Hepatocyte (in vitro differentiated cells): ENCODE data around the gene FAM76B. TPM values are rescaled to one million over a fixed set of nuclear protein-coding genes. Genes with fewer than 3 reads are reported as not detected.

Experiments
- DNase-seq: peaks from one replicate; pipeline ENCODE4 v3.0.0-alpha.2; 2016; ENCODE audit warnings: low spot score
- H2AFZ ChIP-seq: fragments of 200-600 bp; sonication (generic); 2 replicates; pipeline ENCODE4 v1.6.0; 2016; ENCODE audit warnings: antibody characterized with exemption, mild to moderate bottlenecking
- H3K27ac ChIP-seq: fragments of 200-600 bp; sonication (generic); 2 replicates; pipeline ENCODE4 v1.5.1; 2016; ENCODE audit warnings: mild to moderate bottlenecking
- H3K27me3 ChIP-seq: fragments of 200-600 bp; sonication (generic); 2 replicates; pipeline ENCODE4 v1.6.1; 2016
- H3K36me3 ChIP-seq: fragments of 200-600 bp; sonication (generic); replicated peaks from 2 replicates; pipeline ENCODE4 v1.5.1; 2016; ENCODE audit warnings: low read depth; ENCODE audit not compliant: insufficient read depth
- H3K4me1 ChIP-seq: fragments of 200-600 bp; sonication (generic); 2 replicates; pipeline ENCODE4 v1.5.1; 2016; ENCODE audit warnings: mild to moderate bottlenecking, moderate library complexity; ENCODE audit not compliant: insufficient read depth
- H3K4me2 ChIP-seq: fragments of 200-600 bp; sonication (generic); 2 replicates; pipeline ENCODE4 v1.6.0; 2016
- H3K4me3 ChIP-seq: fragments of 200-600 bp; sonication (generic); 2 replicates; pipeline ENCODE4 v1.5.1; 2016; ENCODE audit warnings: mild to moderate bottlenecking
- H3K79me2 ChIP-seq: fragments of 200-600 bp; sonication (generic); 2 replicates; pipeline ENCODE4 v1.6.0; 2017; ENCODE audit warnings: mild to moderate bottlenecking
- H3K9me2 ChIP-seq: fragments of 200-600 bp; sonication (generic); replicated peaks from 2 replicates; pipeline ENCODE4 v1.6.0; 2017; ENCODE audit warnings: mild to moderate bottlenecking; ENCODE audit not compliant: insufficient read depth
- H3K9me3 ChIP-seq: fragments of 200-600 bp; sonication (generic); 2 replicates; pipeline ENCODE4 v1.5.1; 2016; ENCODE audit warnings: low read depth, mild to moderate bottlenecking
- H4K20me1 ChIP-seq: fragments of 200-600 bp; sonication (generic); 2 replicates; pipeline ENCODE4 v1.6.0; 2016; ENCODE audit warnings: mild to moderate bottlenecking; ENCODE audit not compliant: insufficient read depth, poor library complexity, severe bottlenecking
- EZH2 ChIP-seq: fragments of 200-600 bp; sonication (generic); IDR thresholded peaks from 2 replicates; pipeline ENCODE4 v1.6.1; 2016; ENCODE audit warnings: antibody characterized with exemption, mild to moderate bottlenecking, borderline replicate concordance
- EZH2phosphoT487 ChIP-seq: fragments of 200-600 bp; sonication (generic); IDR thresholded peaks from one replicate; pipeline ENCODE4 v1.6.1; 2018; ENCODE audit warnings: antibody characterized with exemption, mild to moderate bottlenecking, low read depth, moderate library complexity; ENCODE audit not compliant: unreplicated experiment, severe bottlenecking
- WGBS: methylation state at CpG from one replicate; pipeline ENCODE4 v1.1.6; 2016; ENCODE audit warnings: low lambda C conversion rate; ENCODE audit errors: missing lambda C conversion rate; 5-methylcytosine and 5-hydroxymethylcytosine counted together
- polyA plus RNA-seq: library from polyadenylated mRNA; unstranded; fragments of >200 nt; fragmentation: Nextera tagmentation; extraction: Ambion mirVana; gene quantifications from 2 replicates; pipeline ENCODE4 v1.2.1, GENCODE V29; 2016
- total RNA-seq: library from RNA; depleted of rRNA; stranded (reverse); fragments of >200 nt; gene quantifications from 2 replicates; pipeline ENCODE4 v1.2.3, GENCODE V29; 2014
- TF ChIP-seq, protein P1 (sequence below): fragments of 200-600 bp; sonication (generic); IDR thresholded peaks from 2 replicates; pipeline ENCODE4 v1.5.1; 2016; ENCODE audit warnings: antibody characterized with exemption, mild to moderate bottlenecking; ENCODE audit not compliant: poor library complexity

FAM76B gene
- total and polyA plus RNA-seq, 2 experiments from 2014 or later = 15.6 to 32.0 TPM

DNA sequence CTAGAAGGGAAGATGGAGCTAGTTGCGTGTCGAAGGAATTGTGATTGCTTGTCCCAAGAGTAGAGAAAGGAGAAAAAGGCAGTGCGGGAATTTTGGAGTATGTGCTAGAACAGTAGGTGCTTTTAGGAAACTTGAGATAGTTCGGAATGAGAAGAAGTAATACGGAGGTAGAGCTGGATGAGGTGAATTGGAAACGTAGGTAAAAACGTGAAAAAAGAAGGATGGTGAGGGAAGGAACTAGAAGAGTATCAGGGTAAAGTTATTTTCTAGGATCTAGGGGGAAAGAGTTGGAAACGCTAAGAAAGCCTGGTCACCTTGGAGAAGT is 2.1 kb upstream of the FAM76B start:
- H2AFZ ChIP-seq = peak overlapping the region; percentile 76
- no peak for DNase-seq
- H3K4me3 ChIP-seq = peak overlapping the region; percentile 54
- H3K27ac ChIP-seq = peak overlapping the region; percentile 98
- peaks cover 20% of the 10 kb centered on the region for H3K4me1 ChIP-seq
- TF ChIP-seq, protein P1, sequence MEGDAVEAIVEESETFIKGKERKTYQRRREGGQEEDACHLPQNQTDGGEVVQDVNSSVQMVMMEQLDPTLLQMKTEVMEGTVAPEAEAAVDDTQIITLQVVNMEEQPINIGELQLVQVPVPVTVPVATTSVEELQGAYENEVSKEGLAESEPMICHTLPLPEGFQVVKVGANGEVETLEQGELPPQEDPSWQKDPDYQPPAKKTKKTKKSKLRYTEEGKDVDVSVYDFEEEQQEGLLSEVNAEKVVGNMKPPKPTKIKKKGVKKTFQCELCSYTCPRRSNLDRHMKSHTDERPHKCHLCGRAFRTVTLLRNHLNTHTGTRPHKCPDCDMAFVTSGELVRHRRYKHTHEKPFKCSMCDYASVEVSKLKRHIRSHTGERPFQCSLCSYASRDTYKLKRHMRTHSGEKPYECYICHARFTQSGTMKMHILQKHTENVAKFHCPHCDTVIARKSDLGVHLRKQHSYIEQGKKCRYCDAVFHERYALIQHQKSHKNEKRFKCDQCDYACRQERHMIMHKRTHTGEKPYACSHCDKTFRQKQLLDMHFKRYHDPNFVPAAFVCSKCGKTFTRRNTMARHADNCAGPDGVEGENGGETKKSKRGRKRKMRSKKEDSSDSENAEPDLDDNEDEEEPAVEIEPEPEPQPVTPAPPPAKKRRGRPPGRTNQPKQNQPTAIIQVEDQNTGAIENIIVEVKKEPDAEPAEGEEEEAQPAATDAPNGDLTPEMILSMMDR = no peak
- no peak for TF ChIP-seq EZH2phosphoT487
- TF ChIP-seq EZH2 = no peak
- no peaks in the 10 kb centered on the region for H3K36me3 ChIP-seq
- H3K79me2 ChIP-seq = peaks cover 74% of the 10 kb centered on the region
- no peaks in the 10 kb centered on the region for H3K9me3 ChIP-seq
- H3K9me2 ChIP-seq = no peaks in the 10 kb centered on the region
- no peaks in the 10 kb centered on the region for H3K27me3 ChIP-seq
- peak overlapping the region; percentile 94 for H3K4me2 ChIP-seq
- WGBS = 38% methylated on average over 8 of the region's 8 CpGs
- H4K20me1 ChIP-seq = no peaks in the 10 kb centered on the region

DNA sequence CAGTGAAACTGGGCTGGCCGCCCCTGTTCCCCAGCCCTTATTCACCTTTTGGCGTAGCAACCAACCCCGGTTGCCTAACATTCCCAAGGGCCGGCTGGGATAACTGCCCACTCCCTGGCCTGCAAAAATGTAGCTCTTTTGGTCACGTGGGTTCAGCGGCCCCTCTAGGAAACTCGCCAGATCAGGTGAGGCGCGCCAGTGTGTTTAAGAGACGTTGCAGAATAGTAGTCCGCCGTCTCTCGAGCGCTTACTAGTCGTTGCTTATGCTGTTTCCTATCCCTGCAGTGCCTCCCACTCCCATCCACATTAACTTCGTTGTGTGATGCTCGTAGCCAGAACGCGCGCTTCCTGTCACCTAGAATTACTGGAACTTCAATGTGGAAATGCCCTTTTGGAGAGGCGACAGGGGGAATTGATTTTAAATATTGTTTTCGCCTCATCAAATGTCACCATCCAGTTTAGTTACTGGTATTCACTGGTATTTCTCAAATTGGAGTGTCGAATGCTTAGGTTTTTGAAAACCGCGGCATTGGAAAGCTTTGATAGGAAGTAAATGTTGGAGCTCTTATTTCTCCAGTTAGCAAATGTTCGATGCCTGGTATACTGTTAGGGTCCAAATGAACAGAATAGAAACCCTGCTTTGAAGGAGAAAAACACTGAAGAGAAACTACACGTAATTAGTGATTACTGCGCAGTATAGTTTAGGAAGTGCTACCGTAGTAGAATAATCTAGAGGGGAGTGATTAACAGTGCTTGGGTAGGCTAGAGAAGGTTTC is 1.5 kb upstream of the FAM76B start:
- Histone ChIP-seq H3K36me3 (no peaks in the 10 kb centered on the region), H3K9me3 (no peaks in the 10 kb centered on the region), H3K4me2 (peak overlapping the region; percentile 94), H3K4me3 (peak overlapping the region; percentile 54), H3K4me1 (peaks cover 15% of the 10 kb centered on the region), H2AFZ (peak overlapping the region; percentile 76), H3K27ac (peak overlapping the region; percentile 98), H3K27me3 (no peaks in the 10 kb centered on the region), H3K79me2 (peaks cover 73% of the 10 kb centered on the region), H4K20me1 (no peaks in the 10 kb centered on the region), H3K9me2 (no peaks in the 10 kb centered on the region)
- WGBS = 6% methylated on average over 29 of the region's 29 CpGs
- TF ChIP-seq, protein P1 = no peak
- no peak for TF ChIP-seq EZH2phosphoT487
- TF ChIP-seq EZH2 = no peak
- DNase-seq = peak; percentile 91

DNA sequence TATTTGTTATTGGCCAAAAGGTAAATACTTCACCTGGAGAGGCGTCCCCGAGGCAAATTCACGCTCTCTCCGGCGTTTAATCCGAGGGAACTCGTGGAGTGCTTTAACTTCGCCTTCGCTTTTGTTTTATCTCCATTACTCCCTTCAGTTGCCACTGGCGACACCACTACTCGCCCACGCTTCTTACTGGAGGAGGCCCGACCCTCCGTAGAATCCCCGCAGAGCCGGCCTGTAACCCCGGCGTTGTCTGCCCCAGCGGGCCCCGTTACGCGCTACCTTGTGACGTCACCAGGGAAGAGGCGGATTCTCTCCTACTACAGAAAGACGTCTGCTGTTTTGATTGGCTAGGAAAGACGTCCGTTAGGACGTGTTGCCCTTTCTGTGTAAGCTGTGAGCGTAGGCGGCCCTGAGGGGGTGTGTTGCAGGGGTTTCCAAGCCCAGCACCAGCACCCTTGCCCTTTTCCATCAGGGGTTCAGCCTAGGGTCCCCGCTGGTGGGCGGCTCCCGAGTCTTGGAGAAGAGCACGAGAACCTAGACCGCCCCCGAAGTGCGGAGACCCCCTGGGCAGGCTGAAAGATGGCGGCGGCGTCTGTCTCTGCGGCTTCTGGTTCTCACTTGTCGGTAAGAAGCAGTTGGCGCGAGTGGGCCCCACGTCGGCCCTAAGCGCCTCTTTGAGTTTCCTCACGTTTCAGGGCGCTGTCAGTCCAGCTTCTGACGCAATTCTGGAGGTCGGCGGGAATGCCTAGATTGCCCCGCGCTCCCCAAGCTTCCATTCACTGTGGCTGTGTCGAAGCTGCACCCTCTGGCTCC is 746 bp upstream of the FAM76B start, which contains the start of gene CEP57:
Gene CEP57 (plus strand): TSS at position 376 of the 810 bp plus-strand sequence. CDS start 201 bp downstream, at position 577.
- peak within 1 kb of the TSS; percentile 98 for H3K27ac ChIP-seq
- peak; percentile 97 for DNase-seq
- H3K9me3 ChIP-seq = no peaks in the 10 kb centered on the region
- H3K4me3 ChIP-seq = peak within 1 kb of the TSS; percentile 84
- H2AFZ ChIP-seq = peak within 1 kb of the TSS; percentile 81
- WGBS = under 1% methylated on average over 52 of the region's 55 CpGs
- H3K9me2 ChIP-seq = no peaks in the 10 kb centered on the region
- no peak for TF ChIP-seq EZH2phosphoT487
- no peak for TF ChIP-seq EZH2
- TF ChIP-seq, protein P1 = no peak
- no peaks in the 10 kb centered on the region for H4K20me1 ChIP-seq
- H3K27me3 ChIP-seq = no peaks in the 10 kb centered on the region
- H3K36me3 ChIP-seq = no peaks in the 10 kb centered on the region
- peak within 1 kb of the TSS; percentile 94 for H3K4me2 ChIP-seq
- peaks cover 8% of the 10 kb centered on the region for H3K4me1 ChIP-seq
- H3K79me2 ChIP-seq = peaks cover 70% of the 10 kb centered on the region
